Activated CD8-positive, alpha-beta T cell treated with anti-CD3 and anti-CD28 coated beads for 36 hours (primary cell): ENCODE results near the gene ALDH18A1. TPM values are rescaled to one million over a fixed set of nuclear protein-coding genes. Genes with fewer than 3 reads are reported as not detected.

Experiments used
- ATAC-seq: fragments of 200-7000 bp; cut with Tn5 transposase; one replicate; pipeline ENCODE4 v1.10.0; 2021; ENCODE audit warnings: mild to moderate bottlenecking, moderate library complexity
- CTCF ChIA-PET: fragments of 350-600 bp; sonication (Branson Sonifier 250); formaldehyde crosslinking; loops from one replicate; lab custom pipeline; 2021; ENCODE audit warnings: antibody characterized with exemption; lab: Charles Lee
- POLR2A ChIA-PET: fragments of 350-600 bp; sonication (Branson Sonifier 250); formaldehyde crosslinking; loops from one replicate; lab custom pipeline; 2021; ENCODE audit warnings: antibody characterized with exemption; lab: Charles Lee
- DNase-seq: peaks from one replicate; pipeline ENCODE4 v3.0.0-alpha.2; 2020
- H3K27ac Mint-ChIP-seq: one replicate; pipeline ENCODE4 v1.8.0; 2021; ENCODE audit warnings: mild to moderate bottlenecking, mixed read lengths
- H3K27me3 Mint-ChIP-seq: one replicate; pipeline ENCODE4 v1.8.0; 2021; ENCODE audit warnings: mixed read lengths
- H3K36me3 Mint-ChIP-seq: one replicate; pipeline ENCODE4 v1.8.0; 2021; ENCODE audit warnings: low read depth, mixed read lengths
- H3K4me1 Mint-ChIP-seq: one replicate; pipeline ENCODE4 v1.8.0; 2021; ENCODE audit warnings: low read depth, mixed read lengths
- H3K4me3 Mint-ChIP-seq: one replicate; pipeline ENCODE4 v1.8.0; 2021; ENCODE audit warnings: mild to moderate bottlenecking, moderate library complexity, mixed read lengths
- H3K9me3 Mint-ChIP-seq: one replicate; pipeline ENCODE4 v1.8.0; 2021; ENCODE audit warnings: mixed read lengths
- intact Hi-C: fragments of 100-400 bp; cut with micrococcal nuclease; formaldehyde crosslinking; loops from one replicate; pipeline ENCODE4 v1.10.0; 2022
- total RNA-seq, 2 experiments: library from RNA; stranded (reverse); gene quantifications; one replicate each; pipeline ENCODE4 v1.2.3, GENCODE V29; 2021
- TF ChIP-seq, protein P1 (sequence below): fragments of 200-600 bp; IDR thresholded peaks from one replicate; pipeline ENCODE4 v1.8.0; 2022; ENCODE audit warnings: antibody characterized with exemption, mild to moderate bottlenecking

Gene ALDH18A1
- total RNA-seq, 2 experiments from 2014 or later, result 119 TPM

DNA sequence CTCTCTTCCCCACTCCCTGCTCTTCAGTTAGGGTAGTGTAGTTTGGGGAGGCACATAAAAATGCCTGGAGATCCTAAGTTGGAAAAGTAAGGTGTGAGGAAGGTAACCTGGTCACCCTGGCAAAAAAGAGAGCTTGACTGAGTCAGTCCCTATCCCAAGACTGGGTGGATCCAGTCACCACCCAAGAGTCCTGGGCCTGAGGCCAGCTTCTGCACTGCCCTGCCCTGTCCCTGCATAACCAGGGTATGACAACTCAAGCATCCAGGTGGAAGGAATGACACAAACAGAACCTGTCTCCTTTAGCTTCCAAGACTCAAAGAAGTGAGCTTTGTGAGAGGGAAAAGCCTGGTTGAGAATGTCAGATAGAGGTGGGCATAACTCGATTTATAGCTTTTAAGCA, 68.5 kb downstream of the ALDH18A1 start:
- ATAC-seq, result no peak
- no peaks in the 10 kb centered on the region for H3K36me3 Mint-ChIP-seq
- no peak overlapping the region for H3K4me3 Mint-ChIP-seq
- TF ChIP-seq, protein P1, sequence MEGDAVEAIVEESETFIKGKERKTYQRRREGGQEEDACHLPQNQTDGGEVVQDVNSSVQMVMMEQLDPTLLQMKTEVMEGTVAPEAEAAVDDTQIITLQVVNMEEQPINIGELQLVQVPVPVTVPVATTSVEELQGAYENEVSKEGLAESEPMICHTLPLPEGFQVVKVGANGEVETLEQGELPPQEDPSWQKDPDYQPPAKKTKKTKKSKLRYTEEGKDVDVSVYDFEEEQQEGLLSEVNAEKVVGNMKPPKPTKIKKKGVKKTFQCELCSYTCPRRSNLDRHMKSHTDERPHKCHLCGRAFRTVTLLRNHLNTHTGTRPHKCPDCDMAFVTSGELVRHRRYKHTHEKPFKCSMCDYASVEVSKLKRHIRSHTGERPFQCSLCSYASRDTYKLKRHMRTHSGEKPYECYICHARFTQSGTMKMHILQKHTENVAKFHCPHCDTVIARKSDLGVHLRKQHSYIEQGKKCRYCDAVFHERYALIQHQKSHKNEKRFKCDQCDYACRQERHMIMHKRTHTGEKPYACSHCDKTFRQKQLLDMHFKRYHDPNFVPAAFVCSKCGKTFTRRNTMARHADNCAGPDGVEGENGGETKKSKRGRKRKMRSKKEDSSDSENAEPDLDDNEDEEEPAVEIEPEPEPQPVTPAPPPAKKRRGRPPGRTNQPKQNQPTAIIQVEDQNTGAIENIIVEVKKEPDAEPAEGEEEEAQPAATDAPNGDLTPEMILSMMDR, result no peak
- intact Hi-C loops, result no loop called here
- H3K9me3 Mint-ChIP-seq, result no peaks in the 10 kb centered on the region
- H3K4me1 Mint-ChIP-seq, result no peaks in the 10 kb centered on the region
- no peak for DNase-seq
- CTCF ChIA-PET, result interaction anchor here (1.4 kb wide), 1 partner anchor 12 kb away, joined by 3 read pairs; no protein-coding TSS in a partner anchor
- H3K27me3 Mint-ChIP-seq, result peaks cover 12% of the 10 kb centered on the region
- POLR2A ChIA-PET, result no interaction called here
- no peak overlapping the region for H3K27ac Mint-ChIP-seq

GRCh38 chr10:95579835-95580535, 76.5 kb downstream of the ALDH18A1 start:
- H3K27me3 Mint-ChIP-seq, result peaks cover 23% of the 10 kb centered on the region
- CTCF ChIA-PET, result interaction anchor here (0.6 to 2.2 kb wide), 2 partner anchors 150 to 216 kb away, joined by 3 to 10 read pairs; no protein-coding TSS in a partner anchor

DNA sequence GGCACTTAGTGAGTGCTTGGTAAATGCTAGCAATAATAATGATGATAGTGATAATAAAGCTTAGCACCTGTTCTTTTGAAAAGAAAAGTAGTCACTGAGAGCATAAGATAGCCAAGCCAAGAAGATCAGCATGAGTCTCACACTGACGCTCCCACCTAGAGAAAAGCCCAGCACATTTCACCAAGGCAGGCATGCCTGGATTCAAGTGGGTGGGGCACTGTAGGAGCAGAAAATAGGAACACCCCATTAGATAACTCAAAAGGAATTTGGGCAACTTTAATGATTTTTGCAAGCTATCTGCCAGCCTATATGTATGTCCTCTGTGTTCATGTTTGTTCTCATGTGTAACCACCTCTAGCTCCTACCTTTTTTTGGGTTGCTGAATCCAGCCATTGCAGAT, 77.2 kb downstream of the ALDH18A1 start:
- intact Hi-C loops, result no loop called here

More at GRCh38 chr10:95579835-95580535, 76.5 kb downstream of the ALDH18A1 start:
- Mint-ChIP-seq H3K4me1 (no peaks in the 10 kb centered on the region), H3K9me3 (no peaks in the 10 kb centered on the region), H3K4me3 (no peak overlapping the region), H3K27ac (no peak overlapping the region), H3K36me3 (no peaks in the 10 kb centered on the region)
- intact Hi-C loops, result no loop called here
- ATAC-seq (no peak), DNase-seq (no peak)
- TF ChIP-seq, protein P1, result no peak
- POLR2A ChIA-PET, result no interaction called here

DNA sequence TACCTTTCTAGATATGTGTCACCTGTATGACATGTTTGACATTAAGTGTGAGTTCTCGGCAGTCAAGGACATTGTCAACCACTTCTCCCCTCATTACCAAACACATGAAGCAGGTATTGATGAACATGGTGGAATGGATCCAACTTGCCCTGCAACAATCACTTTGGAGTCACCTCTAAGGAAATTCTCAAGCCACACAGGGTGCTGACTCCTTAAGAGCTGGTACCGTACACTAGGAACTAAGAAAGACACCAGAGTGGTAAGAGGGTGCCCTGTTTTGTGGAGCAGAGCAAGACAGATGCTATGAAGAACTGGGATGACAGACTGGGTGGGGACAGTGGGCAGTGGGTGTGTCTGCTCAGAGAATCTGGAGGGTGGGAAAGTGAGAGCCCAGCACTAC, 77.9 kb downstream of the ALDH18A1 start:
- no peak overlapping the region for H3K27ac Mint-ChIP-seq
- ChIA-PET POLR2A (no interaction called here), CTCF (no interaction called here)
- no peak overlapping the region for H3K4me3 Mint-ChIP-seq
- H3K4me1 Mint-ChIP-seq, result no peaks in the 10 kb centered on the region
- intact Hi-C loops, result no loop called here
- no peaks in the 10 kb centered on the region for H3K9me3 Mint-ChIP-seq
- H3K27me3 Mint-ChIP-seq, result peaks cover 26% of the 10 kb centered on the region
- ATAC-seq (no peak), DNase-seq (no peak)
- no peaks in the 10 kb centered on the region for H3K36me3 Mint-ChIP-seq
- TF ChIP-seq, protein P1, result no peak

More for the DNA sequence above, 77.2 kb downstream of the ALDH18A1 start:
- H3K4me1 Mint-ChIP-seq, result no peaks in the 10 kb centered on the region
- ChIA-PET POLR2A (no interaction called here), CTCF (interaction anchor here (2.2 kb wide), 1 partner anchor 149 kb away, joined by 10 read pairs; no protein-coding TSS in a partner anchor)
- DNase-seq (no peak), ATAC-seq (no peak)
- H3K27ac Mint-ChIP-seq, result no peak overlapping the region
- H3K4me3 Mint-ChIP-seq, result no peak overlapping the region
- no peaks in the 10 kb centered on the region for H3K36me3 Mint-ChIP-seq
- peaks cover 26% of the 10 kb centered on the region for H3K27me3 Mint-ChIP-seq
- no peaks in the 10 kb centered on the region for H3K9me3 Mint-ChIP-seq
- TF ChIP-seq, protein P1, result no peak

GRCh38 chr10:95574649-95575365, 81.7 kb downstream of the ALDH18A1 start:
- Mint-ChIP-seq H3K27me3 (peaks cover 23% of the 10 kb centered on the region), H3K4me3 (no peak overlapping the region), H3K9me3 (no peaks in the 10 kb centered on the region), H3K36me3 (no peaks in the 10 kb centered on the region), H3K4me1 (no peaks in the 10 kb centered on the region), H3K27ac (no peak overlapping the region)
- ChIA-PET CTCF (no interaction called here), POLR2A (no interaction called here)
- ATAC-seq, result no peak
- TF ChIP-seq, protein P1, result no peak
- no peak for DNase-seq
- intact Hi-C loops, result no loop called here
